Measurements from ENCODE around the gene ANTXR1. TPM values are rescaled to one million over a fixed set of nuclear protein-coding genes. Genes with fewer than 3 reads are reported as not detected.

Gene ANTXR1
- total RNA-seq, 1 donor from 2014 or later, result not detected

GRCh38 chr2:69067866-69068265, 54.9 kb downstream of the ANTXR1 start:
- intact Hi-C loops (cut with micrococcal nuclease), result no loop called here

GRCh38 chr2:69070969-69071368, 58.0 kb downstream of the ANTXR1 start:
- intact Hi-C loops (cut with micrococcal nuclease), result no loop called here

- intact Hi-C loops (cut with micrococcal nuclease), result no loop called here
Measured at GRCh38 chr2:69073928-69074570, 61.1 kb downstream of the ANTXR1 start.

GRCh38 chr2:69074918-69075317, 61.9 kb downstream of the ANTXR1 start:
- intact Hi-C loops (cut with micrococcal nuclease), result no loop called here

GRCh38 chr2:69075486-69075885, 62.5 kb downstream of the ANTXR1 start:
- intact Hi-C loops (cut with micrococcal nuclease), result no loop called here

- intact Hi-C loops (cut with micrococcal nuclease), result no loop called here
Measured at GRCh38 chr2:69076601-69077000, 63.6 kb downstream of the ANTXR1 start.

GRCh38 chr2:69077252-69077950, 64.4 kb downstream of the ANTXR1 start:
- intact Hi-C loops (cut with micrococcal nuclease), result no loop called here

GRCh38 chr2:69080071-69080470, 67.1 kb downstream of the ANTXR1 start:
- intact Hi-C loops (cut with micrococcal nuclease), result no loop called here

GRCh38 chr2:69081001-69081580, 68.1 kb downstream of the ANTXR1 start:
- intact Hi-C loops (cut with micrococcal nuclease), result no loop called here

GRCh38 chr2:69081757-69082156, 68.8 kb downstream of the ANTXR1 start:
- intact Hi-C loops (cut with micrococcal nuclease), result no loop called here

GRCh38 chr2:69082430-69082997, 69.5 kb downstream of the ANTXR1 start:
- intact Hi-C loops (cut with micrococcal nuclease), result no loop called here

GRCh38 chr2:69083235-69083748, 70.3 kb downstream of the ANTXR1 start:
- intact Hi-C loops (cut with micrococcal nuclease), result no loop called here

- intact Hi-C loops (cut with micrococcal nuclease), result no loop called here
Measured at GRCh38 chr2:69084492-69084891, 71.5 kb downstream of the ANTXR1 start.

- intact Hi-C loops (cut with micrococcal nuclease), result no loop called here
Measured at GRCh38 chr2:69086466-69086865, 73.5 kb downstream of the ANTXR1 start.

GRCh38 chr2:69087211-69087911, 74.4 kb downstream of the ANTXR1 start:
- intact Hi-C loops (cut with micrococcal nuclease), result no loop called here

- intact Hi-C loops (cut with micrococcal nuclease), result no loop called here
Measured at GRCh38 chr2:69087912-69088240, 74.9 kb downstream of the ANTXR1 start.

- intact Hi-C loops (cut with micrococcal nuclease), result no loop called here
Measured at GRCh38 chr2:69088466-69088865, 75.5 kb downstream of the ANTXR1 start.

GRCh38 chr2:69089266-69089665, 76.3 kb downstream of the ANTXR1 start:
- intact Hi-C loops (cut with micrococcal nuclease), result no loop called here

GRCh38 chr2:69089998-69090397, 77.0 kb downstream of the ANTXR1 start:
- intact Hi-C loops (cut with micrococcal nuclease), result no loop called here

GRCh38 chr2:69090820-69091219, 77.8 kb downstream of the ANTXR1 start:
- intact Hi-C loops (cut with micrococcal nuclease), result no loop called here

GRCh38 chr2:69092857-69093256, 79.9 kb downstream of the ANTXR1 start:
- intact Hi-C loops (cut with micrococcal nuclease), result no loop called here

- intact Hi-C loops (cut with micrococcal nuclease), result no loop called here
Measured at GRCh38 chr2:69095305-69095704, 82.3 kb downstream of the ANTXR1 start.
